Left lobe of liver (tissue), 2 donors: ENCODE measurements around the gene LAMC2. TPM values are rescaled to one million over a fixed set of nuclear protein-coding genes. Genes with fewer than 3 reads are reported as not detected.
A peak's percentile ranks its signal among the peaks of the same experiment; 100 is the strongest.
"Not testable (repeated sequence)": the region's sequence is repeated elsewhere in the genome, so short reads cannot be mapped to it uniquely, and the experiment has no call there.

Source experiments
- ATAC-seq: fragments of 200-7000 bp; cut with Tn5 transposase; one replicate; pipeline ENCODE4 v1.9.1; 2020; ENCODE audit warnings: mild to moderate bottlenecking, moderate library complexity
- DNase-seq: peaks from one replicate; pipeline ENCODE4 v3.0.0-alpha.2; 2020; ENCODE audit warnings: low spot score
- total RNA-seq: library from RNA; stranded (reverse); gene quantifications from one replicate; pipeline ENCODE4 v1.2.1, GENCODE V29; 2021
- donor health status: DM: no; HTN: no; CAD: no; lungs with moderate emphysema.
- donor health status: DM: no; HTN: yes; CAD: no.

The LAMC2 gene
- 0.30 TPM for total RNA-seq

GRCh38 chr1:183185941-183186490, at the start of gene LAMC2:
Gene LAMC2, plus strand, starts transcription at chr1:183186264. Its CDS starts 89 bp downstream, at chr1:183186353.
- no peak for DNase-seq
- ATAC-seq, result peak; percentile 52

GRCh38 chr1:183137782-183138181, 48.3 kb upstream of the LAMC2 start:
- ATAC-seq (peak; percentile 65), DNase-seq (no peak)

GRCh38 chr1:183138301-183138700, 47.8 kb upstream of the LAMC2 start:
- DNase-seq, result no peak
- no peak for ATAC-seq

- ATAC-seq, result no peak
- DNase-seq, result no peak
These were observed 46.7 kb upstream of the LAMC2 start for GRCh38 chr1:183139281-183139942.

- DNase-seq (no peak), ATAC-seq (no peak)
These were observed 45.4 kb upstream of the LAMC2 start for GRCh38 chr1:183140633-183141032.

- no peak for DNase-seq
- no peak for ATAC-seq
These were observed 43.9 kb upstream of the LAMC2 start for GRCh38 chr1:183142171-183142570.

- DNase-seq (no peak), ATAC-seq (no peak)
These were observed 42.3 kb upstream of the LAMC2 start for GRCh38 chr1:183143576-183144315.

GRCh38 chr1:183144752-183145151, 41.3 kb upstream of the LAMC2 start:
- DNase-seq, result no peak
- no peak for ATAC-seq

- DNase-seq (no peak), ATAC-seq (no peak)
These were observed 38.3 kb upstream of the LAMC2 start for GRCh38 chr1:183147735-183148134.

- no peak for ATAC-seq
- DNase-seq, result no peak
These were observed 37.5 kb upstream of the LAMC2 start for GRCh38 chr1:183148599-183148998.

- no peak for ATAC-seq
- DNase-seq, result no peak
These were observed 36.8 kb upstream of the LAMC2 start for GRCh38 chr1:183149273-183149672.

- not testable (repeated sequence) for DNase-seq
These were observed 36.0 kb upstream of the LAMC2 start for GRCh38 chr1:183150032-183150431.

GRCh38 chr1:183150445-183150844, 35.6 kb upstream of the LAMC2 start:
- no peak for ATAC-seq
- DNase-seq, result no peak

More at GRCh38 chr1:183150032-183150431, 36.0 kb upstream of the LAMC2 start:
- not testable (repeated sequence) for ATAC-seq

- DNase-seq, result no peak
- no peak for ATAC-seq
These were observed 33.9 kb upstream of the LAMC2 start for GRCh38 chr1:183152180-183152579.

GRCh38 chr1:183155939-183156338, 30.1 kb upstream of the LAMC2 start:
- no peak for DNase-seq
- no peak for ATAC-seq

- DNase-seq, result peak; percentile 47
- no peak for ATAC-seq
These were observed 26.1 kb upstream of the LAMC2 start for GRCh38 chr1:183159960-183160359.

GRCh38 chr1:183161391-183161790, 24.7 kb upstream of the LAMC2 start:
- DNase-seq, result no peak
- no peak for ATAC-seq

GRCh38 chr1:183163316-183163715, 22.7 kb upstream of the LAMC2 start:
- no peak for DNase-seq
- no peak for ATAC-seq

- ATAC-seq (no peak), DNase-seq (no peak)
These were observed 21.7 kb upstream of the LAMC2 start for GRCh38 chr1:183164340-183164739.

GRCh38 chr1:183164963-183165362, 21.1 kb upstream of the LAMC2 start:
- ATAC-seq (no peak), DNase-seq (no peak)

- no peak for DNase-seq
- no peak for ATAC-seq
These were observed 20.6 kb upstream of the LAMC2 start for GRCh38 chr1:183165456-183165855.

GRCh38 chr1:183166454-183166853, 19.6 kb upstream of the LAMC2 start:
- no peak for ATAC-seq
- DNase-seq, result no peak
